GM23338 (cell line): Measurements from ENCODE around the gene CEBPZ. TPM values are rescaled to one million over a fixed set of nuclear protein-coding genes. Genes with fewer than 3 reads are reported as not detected.

ENCODE experiments used
- ATAC-seq: fragments of 200-7000 bp; cut with Tn5 transposase; 3 replicates; pipeline ENCODE4 v1.9.1; 2020
- DNase-seq: peaks from one replicate; pipeline ENCODE4 v3.0.0-alpha.2; 2015; ENCODE audit warnings: low spot score
- H2AFZ ChIP-seq: fragments of 200-600 bp; sonication (generic); 2 replicates; pipeline ENCODE4 v1.8.0; 2016; ENCODE audit warnings: antibody characterized with exemption, mild to moderate bottlenecking, moderate library complexity
- H3F3A ChIP-seq: fragments of 200-600 bp; sonication (generic); replicated peaks from 2 replicates; pipeline ENCODE4 v1.8.0; 2017; ENCODE audit warnings: antibody characterized with exemption, mixed run types, low read depth
- H3K27ac ChIP-seq: fragments of 200-600 bp; sonication (generic); 2 replicates; pipeline ENCODE4 v1.6.1; 2016; ENCODE audit warnings: low read depth
- H3K27me3 ChIP-seq: fragments of 200-600 bp; sonication (generic); 2 replicates; pipeline ENCODE4 v1.8.0; 2016; ENCODE audit warnings: mild to moderate bottlenecking, mixed run types, moderate library complexity; ENCODE audit not compliant: insufficient read depth
- H3K36me3 ChIP-seq: fragments of 200-600 bp; sonication (generic); 2 replicates; pipeline ENCODE4 v1.8.0; 2016; ENCODE audit warnings: mild to moderate bottlenecking; ENCODE audit not compliant: insufficient read depth
- H3K4me1 ChIP-seq: fragments of 200-600 bp; sonication (generic); 2 replicates; pipeline ENCODE4 v1.8.0; 2016; ENCODE audit warnings: mild to moderate bottlenecking, moderate library complexity; ENCODE audit not compliant: insufficient read depth
- H3K4me2 ChIP-seq: fragments of 200-600 bp; sonication (generic); 2 replicates; pipeline ENCODE4 v1.7.1; 2017; ENCODE audit warnings: mixed run types
- H3K4me3 ChIP-seq: fragments of 200-600 bp; sonication (generic); 2 replicates; pipeline ENCODE4 v1.6.1; 2016; ENCODE audit warnings: mixed run types
- H3K79me2 ChIP-seq: fragments of 200-600 bp; sonication (generic); replicated peaks from 2 replicates; pipeline ENCODE4 v1.8.0; 2017; ENCODE audit warnings: mild to moderate bottlenecking; ENCODE audit not compliant: insufficient read depth
- H3K9me2 ChIP-seq: fragments of 200-600 bp; sonication (generic); 2 replicates; pipeline ENCODE4 v1.8.0; 2017; ENCODE audit not compliant: insufficient read depth
- H4K20me1 ChIP-seq: fragments of 200-600 bp; sonication (generic); replicated peaks from 2 replicates; pipeline ENCODE4 v1.8.0; 2017; ENCODE audit warnings: mild to moderate bottlenecking; ENCODE audit not compliant: insufficient read depth
- H3K27ac Mint-ChIP-seq: 2 replicates; pipeline ENCODE4 v1.8.0; 2020; ENCODE audit warnings: inconsistent platforms, mild to moderate bottlenecking, moderate library complexity, mixed read lengths
- H3K27me3 Mint-ChIP-seq: 3 replicates; pipeline ENCODE4 v1.8.0; 2022; ENCODE audit warnings: low read depth, mild to moderate bottlenecking, moderate library complexity, mixed read lengths, inconsistent platforms; ENCODE audit not compliant: insufficient read depth, poor library complexity
- H3K36me3 Mint-ChIP-seq: 3 replicates; pipeline ENCODE4 v1.8.0; 2021; ENCODE audit warnings: low read depth, mild to moderate bottlenecking, inconsistent platforms, moderate library complexity, mixed read lengths
- H3K4me1 Mint-ChIP-seq: 3 replicates; pipeline ENCODE4 v1.8.0; 2020; ENCODE audit warnings: mild to moderate bottlenecking, inconsistent platforms, mixed read lengths
- H3K4me3 Mint-ChIP-seq: 3 replicates; pipeline ENCODE4 v1.8.0; 2021; ENCODE audit warnings: moderate library complexity, mild to moderate bottlenecking, inconsistent platforms, mixed read lengths
- H3K9me3 Mint-ChIP-seq: 3 replicates; pipeline ENCODE4 v1.8.0; 2020; ENCODE audit warnings: moderate library complexity, mild to moderate bottlenecking, inconsistent platforms, mixed read lengths
- CREB1 ChIP-seq: fragments of 250-450 bp; sonication (Bioruptor Pico); IDR thresholded peaks from 2 replicates; pipeline ENCODE4 v1.5.0; 2020; ENCODE audit warnings: low read depth, mild to moderate bottlenecking, moderate library complexity
- EZH2 ChIP-seq: fragments of 200-600 bp; sonication (generic); IDR thresholded peaks from one replicate; pipeline ENCODE4 v1.8.0; 2017; ENCODE audit warnings: antibody characterized with exemption, mild to moderate bottlenecking, low read depth; ENCODE audit not compliant: unreplicated experiment
- EZH2phosphoT487 ChIP-seq: fragments of 200-600 bp; sonication (generic); IDR thresholded peaks from one replicate; pipeline ENCODE4 v1.8.1; 2018; ENCODE audit warnings: antibody characterized with exemption; ENCODE audit not compliant: unreplicated experiment
- NANOG ChIP-seq: IDR thresholded peaks from 2 replicates; pipeline ENCODE4 v1.6.1; 2016; ENCODE audit warnings: antibody characterized with exemption, borderline replicate concordance
- POLR2AphosphoS5 ChIP-seq: IDR thresholded peaks from 2 replicates; pipeline ENCODE4 v1.6.1; 2016; ENCODE audit warnings: antibody characterized with exemption, low read depth
- STAT1 ChIP-seq: IDR thresholded peaks from one replicate; pipeline ENCODE4 v1.6.1; 2016; ENCODE audit warnings: antibody characterized with exemption; ENCODE audit not compliant: unreplicated experiment
- ZNF331 ChIP-seq: fragments of 250-450 bp; sonication (Bioruptor Pico); IDR thresholded peaks from 2 replicates; pipeline ENCODE4 v1.5.0; 2020; ENCODE audit warnings: low read depth, mild to moderate bottlenecking, moderate library complexity
- polyA plus RNA-seq: library from polyadenylated mRNA; unstranded; fragments of >200 nt; fragmentation: Nextera tagmentation; extraction: Ambion mirVana; gene quantifications from 2 replicates; pipeline ENCODE4 v1.2.1, GENCODE V29; 2016
- total RNA-seq: library from RNA; depleted of rRNA; stranded (reverse); fragments of >200 nt; shearing (Covaris generic); gene quantifications from 2 replicates; pipeline ENCODE4 v1.2.3, GENCODE V29; 2014
- TF ChIP-seq, protein P1 (sequence below): fragments of 250-450 bp; sonication (Bioruptor Pico); IDR thresholded peaks from 2 replicates; pipeline ENCODE4 v1.5.0; 2020; ENCODE audit warnings: mild to moderate bottlenecking, moderate library complexity

Gene CEBPZ
- total and polyA plus RNA-seq, 2 experiments from 2014 or later: 133 to 185 TPM

DNA sequence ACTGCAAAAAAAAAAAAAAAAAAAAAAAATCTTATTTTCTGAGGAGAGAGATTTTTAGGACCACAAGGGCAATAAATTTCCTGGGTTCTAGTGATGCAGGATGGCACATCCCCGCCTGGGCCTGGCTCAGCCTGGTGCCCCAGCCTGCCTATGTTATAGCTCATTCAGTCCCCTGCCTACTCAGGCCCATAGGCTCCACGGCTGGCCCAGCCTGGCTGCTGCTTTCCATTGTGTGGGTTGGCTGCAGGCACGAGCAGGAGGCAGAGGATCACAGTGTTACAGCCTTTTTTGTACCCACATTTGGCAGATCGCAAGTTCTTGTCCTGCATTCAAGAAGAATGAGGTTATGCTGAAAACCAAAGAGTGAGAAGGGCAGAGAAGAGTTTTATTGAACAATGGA is 40.1 kb downstream of the CEBPZ start (continued):
- TF ChIP-seq, protein P1, sequence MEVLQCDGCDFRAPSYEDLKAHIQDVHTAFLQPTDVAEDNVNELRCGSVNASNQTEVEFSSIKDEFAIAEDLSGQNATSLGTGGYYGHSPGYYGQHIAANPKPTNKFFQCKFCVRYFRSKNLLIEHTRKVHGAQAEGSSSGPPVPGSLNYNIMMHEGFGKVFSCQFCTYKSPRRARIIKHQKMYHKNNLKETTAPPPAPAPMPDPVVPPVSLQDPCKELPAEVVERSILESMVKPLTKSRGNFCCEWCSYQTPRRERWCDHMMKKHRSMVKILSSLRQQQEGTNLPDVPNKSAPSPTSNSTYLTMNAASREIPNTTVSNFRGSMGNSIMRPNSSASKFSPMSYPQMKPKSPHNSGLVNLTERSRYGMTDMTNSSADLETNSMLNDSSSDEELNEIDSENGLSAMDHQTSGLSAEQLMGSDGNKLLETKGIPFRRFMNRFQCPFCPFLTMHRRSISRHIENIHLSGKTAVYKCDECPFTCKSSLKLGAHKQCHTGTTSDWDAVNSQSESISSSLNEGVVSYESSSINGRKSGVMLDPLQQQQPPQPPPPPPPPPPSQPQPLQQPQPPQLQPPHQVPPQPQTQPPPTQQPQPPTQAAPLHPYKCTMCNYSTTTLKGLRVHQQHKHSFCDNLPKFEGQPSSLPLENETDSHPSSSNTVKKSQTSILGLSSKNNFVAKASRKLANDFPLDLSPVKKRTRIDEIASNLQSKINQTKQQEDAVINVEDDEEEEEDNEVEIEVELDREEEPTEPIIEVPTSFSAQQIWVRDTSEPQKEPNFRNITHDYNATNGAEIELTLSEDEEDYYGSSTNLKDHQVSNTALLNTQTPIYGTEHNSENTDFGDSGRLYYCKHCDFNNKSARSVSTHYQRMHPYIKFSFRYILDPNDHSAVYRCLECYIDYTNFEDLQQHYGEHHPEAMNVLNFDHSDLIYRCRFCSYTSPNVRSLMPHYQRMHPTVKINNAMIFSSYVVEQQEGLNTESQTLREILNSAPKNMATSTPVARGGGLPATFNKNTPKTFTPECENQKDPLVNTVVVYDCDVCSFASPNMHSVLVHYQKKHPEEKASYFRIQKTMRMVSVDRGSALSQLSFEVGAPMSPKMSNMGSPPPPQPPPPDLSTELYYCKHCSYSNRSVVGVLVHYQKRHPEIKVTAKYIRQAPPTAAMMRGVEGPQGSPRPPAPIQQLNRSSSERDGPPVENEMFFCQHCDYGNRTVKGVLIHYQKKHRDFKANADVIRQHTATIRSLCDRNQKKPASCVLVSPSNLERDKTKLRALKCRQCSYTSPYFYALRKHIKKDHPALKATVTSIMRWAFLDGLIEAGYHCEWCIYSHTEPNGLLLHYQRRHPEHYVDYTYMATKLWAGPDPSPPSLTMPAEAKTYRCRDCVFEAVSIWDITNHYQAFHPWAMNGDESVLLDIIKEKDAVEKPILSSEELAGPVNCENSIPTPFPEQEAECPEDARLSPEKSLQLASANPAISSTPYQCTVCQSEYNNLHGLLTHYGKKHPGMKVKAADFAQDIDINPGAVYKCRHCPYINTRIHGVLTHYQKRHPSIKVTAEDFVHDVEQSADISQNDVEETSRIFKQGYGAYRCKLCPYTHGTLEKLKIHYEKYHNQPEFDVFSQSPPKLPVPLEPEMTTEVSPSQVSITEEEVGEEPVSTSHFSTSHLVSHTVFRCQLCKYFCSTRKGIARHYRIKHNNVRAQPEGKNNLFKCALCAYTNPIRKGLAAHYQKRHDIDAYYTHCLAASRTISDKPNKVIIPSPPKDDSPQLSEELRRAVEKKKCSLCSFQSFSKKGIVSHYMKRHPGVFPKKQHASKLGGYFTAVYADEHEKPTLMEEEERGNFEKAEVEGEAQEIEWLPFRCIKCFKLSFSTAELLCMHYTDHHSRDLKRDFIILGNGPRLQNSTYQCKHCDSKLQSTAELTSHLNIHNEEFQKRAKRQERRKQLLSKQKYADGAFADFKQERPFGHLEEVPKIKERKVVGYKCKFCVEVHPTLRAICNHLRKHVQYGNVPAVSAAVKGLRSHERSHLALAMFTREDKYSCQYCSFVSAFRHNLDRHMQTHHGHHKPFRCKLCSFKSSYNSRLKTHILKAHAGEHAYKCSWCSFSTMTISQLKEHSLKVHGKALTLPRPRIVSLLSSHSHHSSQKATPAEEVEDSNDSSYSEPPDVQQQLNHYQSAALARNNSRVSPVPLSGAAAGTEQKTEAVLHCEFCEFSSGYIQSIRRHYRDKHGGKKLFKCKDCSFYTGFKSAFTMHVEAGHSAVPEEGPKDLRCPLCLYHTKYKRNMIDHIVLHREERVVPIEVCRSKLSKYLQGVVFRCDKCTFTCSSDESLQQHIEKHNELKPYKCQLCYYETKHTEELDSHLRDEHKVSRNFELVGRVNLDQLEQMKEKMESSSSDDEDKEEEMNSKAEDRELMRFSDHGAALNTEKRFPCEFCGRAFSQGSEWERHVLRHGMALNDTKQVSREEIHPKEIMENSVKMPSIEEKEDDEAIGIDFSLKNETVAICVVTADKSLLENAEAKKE (CRISPR knock-in tag): no peak
- no peak for TF ChIP-seq EZH2
- no peak for TF ChIP-seq EZH2phosphoT487
- no peak for TF ChIP-seq CREB1
- TF ChIP-seq ZNF331 (CRISPR knock-in tag): no peak
- no peak for TF ChIP-seq STAT1
- TF ChIP-seq POLR2AphosphoS5: no peak
- TF ChIP-seq NANOG: no peak

DNA sequence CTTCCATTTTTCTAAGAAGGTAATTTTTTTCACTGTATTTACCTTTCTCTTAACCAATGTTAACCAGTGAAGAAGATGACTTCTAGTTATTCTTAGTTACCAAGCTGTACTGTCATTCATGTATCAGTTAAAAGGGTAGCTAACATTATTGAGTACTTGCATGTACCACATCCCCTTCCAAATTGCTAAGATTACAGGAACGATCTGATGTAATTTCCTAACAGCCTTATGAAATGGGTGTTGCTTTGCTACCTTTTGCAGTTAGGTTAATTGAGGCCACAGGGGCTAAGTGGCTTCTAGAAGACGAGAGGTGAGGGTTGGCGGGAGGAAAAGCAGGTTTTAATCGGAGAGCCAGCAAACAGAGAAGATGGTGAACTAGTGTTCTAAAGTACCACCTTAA is 41.1 kb downstream of the CEBPZ start:
- H3F3A ChIP-seq: 0 out of 2 replicates have a peak, but pooled peaks cover 3% of the 10 kb centered on the region
- DNase-seq (no peak), ATAC-seq (no peak)
- TF ChIP-seq, protein P1 (CRISPR knock-in tag): no peak
- H4K20me1 ChIP-seq: no peaks in the 10 kb centered on the region
- peaks cover 43% of the 10 kb centered on the region for H3K4me1 Mint-ChIP-seq
- peaks cover 7% of the 10 kb centered on the region for H3K27me3 Mint-ChIP-seq
- H2AFZ ChIP-seq: 0 out of 2 replicates have a peak overlapping the region, but pooled peaks have one; percentile 1
- H3K27me3 ChIP-seq: no peaks in the 10 kb centered on the region
- peak overlapping the region; percentile 20; the same call in 1 of the 2 replicates for H3K4me2 ChIP-seq
- no peaks in the 10 kb centered on the region for H3K79me2 ChIP-seq
- H3K27ac Mint-ChIP-seq: peak overlapping the region; percentile 73
- no peaks in the 10 kb centered on the region for H3K36me3 Mint-ChIP-seq
- peaks cover 39% of the 10 kb centered on the region for H3K4me1 ChIP-seq
- H3K4me3 ChIP-seq: no peak overlapping the region
- H3K27ac ChIP-seq: peak overlapping the region; percentile 20; the same call in 1 of the 2 replicates
- no peaks in the 10 kb centered on the region for H3K9me3 Mint-ChIP-seq
- H3K36me3 ChIP-seq: no peaks in the 10 kb centered on the region
- H3K4me3 Mint-ChIP-seq: no peak overlapping the region; the same call in 2 of the 3 replicates
- no peaks in the 10 kb centered on the region for H3K9me2 ChIP-seq
